Measurements from ENCODE around the gene PRELID2. TPM values are rescaled to one million over a fixed set of nuclear protein-coding genes. Genes with fewer than 3 reads are reported as not detected.
"Not testable (repeated sequence)": the region's sequence is repeated elsewhere in the genome, so short reads cannot be mapped to it uniquely, and the experiment has no call there.

The PRELID2 gene
- polyA plus RNA-seq, 6 donors from 2014 or later, result 2.8 to 5.3 (median 4.2) TPM

GRCh38 chr5:145803112-145804004 lies 31.8 kb downstream of the PRELID2 start:
- ATAC-seq (ENCODE audit: low read depth in 2 of 2), result no peak
- Mint-ChIP-seq H3K4me1 (no peaks in the 10 kb centered on the region), H3K9me3 (no peaks in the 10 kb centered on the region), H3K27ac (no peak overlapping the region), H3K27me3 (no peaks in the 10 kb centered on the region), H3K36me3 (peaks cover 0 to 6% of the 10 kb centered on the region in 2 donors), H3K4me3 (no peak overlapping the region)
- DNase-seq, result no peak

GRCh38 chr5:145801195-145801594 lies 33.9 kb downstream of the PRELID2 start:
- ATAC-seq (ENCODE audit: low read depth in 2 of 2) (no peak), DNase-seq (no peak)
- H3K4me1 Mint-ChIP-seq, result no peaks in the 10 kb centered on the region
- H3K27ac Mint-ChIP-seq, result peak overlapping the region in 1 of 6 donors; percentile 12
- H3K9me3 Mint-ChIP-seq, result peaks cover 0 to 5% (median 2%) of the 10 kb centered on the region in 7 donors
- H3K36me3 Mint-ChIP-seq, result peaks cover 9 to 10% of the 10 kb centered on the region in 2 donors
- no peaks in the 10 kb centered on the region for H3K27me3 Mint-ChIP-seq
- H3K4me3 Mint-ChIP-seq, result no peak overlapping the region

- ATAC-seq (ENCODE audit: low read depth in 2 of 2), result no peak
- no peaks in the 10 kb centered on the region for H3K4me1 Mint-ChIP-seq
These were observed 35.0 kb downstream of the PRELID2 start for GRCh38 chr5:145800181-145800580.

GRCh38 chr5:145798503-145798902 lies 36.6 kb downstream of the PRELID2 start:
- not testable (repeated sequence) for DNase-seq; H3K27ac Mint-ChIP-seq; H3K9me3 Mint-ChIP-seq; H3K4me1 Mint-ChIP-seq; H3K4me3 Mint-ChIP-seq; ATAC-seq (ENCODE audit: low read depth in 2 of 2); H3K36me3 Mint-ChIP-seq; H3K27me3 Mint-ChIP-seq

More at GRCh38 chr5:145800181-145800580, 35.0 kb downstream of the PRELID2 start:
- peaks cover 0 to 5% (median 2%) of the 10 kb centered on the region in 7 donors for H3K9me3 Mint-ChIP-seq
- H3K27me3 Mint-ChIP-seq, result no peaks in the 10 kb centered on the region
- peak overlapping the region in 1 of 6 donors; percentile 45 for H3K27ac Mint-ChIP-seq
- H3K36me3 Mint-ChIP-seq, result peaks cover 5 to 9% of the 10 kb centered on the region in 2 donors
- DNase-seq, result no peak
- H3K4me3 Mint-ChIP-seq, result no peak overlapping the region

GRCh38 chr5:145797336-145797735 lies 37.8 kb downstream of the PRELID2 start:
- Mint-ChIP-seq H3K27me3 (no peaks in the 10 kb centered on the region), H3K4me3 (no peak overlapping the region), H3K9me3 (peaks cover 0 to 5% (median 2%) of the 10 kb centered on the region in 7 donors), H3K36me3 (peaks cover 4 to 9% of the 10 kb centered on the region in 2 donors), H3K4me1 (no peaks in the 10 kb centered on the region), H3K27ac (peak overlapping the region in 1 of 6 donors; percentile 71)
- no peak for DNase-seq
- ATAC-seq (ENCODE audit: low read depth in 2 of 2), result no peak

GRCh38 chr5:145796318-145796717 lies 38.8 kb downstream of the PRELID2 start:
- Mint-ChIP-seq H3K27ac (no peak overlapping the region), H3K36me3 (peaks cover 4 to 9% of the 10 kb centered on the region in 2 donors), H3K27me3 (no peaks in the 10 kb centered on the region), H3K9me3 (peaks cover 0 to 5% (median 2%) of the 10 kb centered on the region in 7 donors), H3K4me3 (no peak overlapping the region), H3K4me1 (no peaks in the 10 kb centered on the region)
- ATAC-seq (ENCODE audit: low read depth in 2 of 2) (no peak), DNase-seq (no peak)

GRCh38 chr5:145793574-145793973 lies 41.6 kb downstream of the PRELID2 start:
- DNase-seq (no peak), ATAC-seq (ENCODE audit: low read depth in 2 of 2) (no peak)
- Mint-ChIP-seq H3K27ac (no peak overlapping the region), H3K4me1 (no peaks in the 10 kb centered on the region), H3K36me3 (peaks cover 9 to 20% of the 10 kb centered on the region in 2 donors), H3K27me3 (no peaks in the 10 kb centered on the region), H3K9me3 (peaks cover 0 to 5% (median 2%) of the 10 kb centered on the region in 7 donors), H3K4me3 (no peak overlapping the region)

- Mint-ChIP-seq H3K4me1 (no peaks in the 10 kb centered on the region), H3K9me3 (peaks cover 0 to 4% (median under 1%) of the 10 kb centered on the region in 7 donors), H3K27me3 (no peaks in the 10 kb centered on the region), H3K4me3 (no peak overlapping the region), H3K27ac (no peak overlapping the region), H3K36me3 (peaks cover 4 to 23% of the 10 kb centered on the region in 2 donors)
- no peak for DNase-seq
- no peak for ATAC-seq (ENCODE audit: low read depth in 2 of 2)
These were observed 42.3 kb downstream of the PRELID2 start for GRCh38 chr5:145792840-145793239.

GRCh38 chr5:145791866-145792265 lies 43.3 kb downstream of the PRELID2 start:
- Mint-ChIP-seq H3K27ac (no peak overlapping the region), H3K4me3 (no peak overlapping the region), H3K27me3 (no peaks in the 10 kb centered on the region), H3K9me3 (no peaks in the 10 kb centered on the region), H3K36me3 (peaks cover 0 to 24% of the 10 kb centered on the region in 2 donors), H3K4me1 (no peaks in the 10 kb centered on the region)
- no peak for DNase-seq
- no peak for ATAC-seq (ENCODE audit: low read depth in 2 of 2)

GRCh38 chr5:145787996-145788395 lies 47.1 kb downstream of the PRELID2 start:
- DNase-seq (no peak), ATAC-seq (ENCODE audit: low read depth in 2 of 2) (no peak)
- H3K36me3 Mint-ChIP-seq, result peaks cover 0 to 31% of the 10 kb centered on the region in 2 donors
- no peaks in the 10 kb centered on the region for H3K27me3 Mint-ChIP-seq
- no peaks in the 10 kb centered on the region for H3K4me1 Mint-ChIP-seq
- H3K4me3 Mint-ChIP-seq, result no peak overlapping the region
- no peaks in the 10 kb centered on the region for H3K9me3 Mint-ChIP-seq
- H3K27ac Mint-ChIP-seq, result no peak overlapping the region

- H3K27me3 Mint-ChIP-seq, result no peaks in the 10 kb centered on the region
- no peak for DNase-seq
- H3K9me3 Mint-ChIP-seq, result no peaks in the 10 kb centered on the region
- no peak for ATAC-seq (ENCODE audit: low read depth in 2 of 2)
- peaks cover 0 to 31% of the 10 kb centered on the region in 2 donors for H3K36me3 Mint-ChIP-seq
- no peak overlapping the region for H3K4me3 Mint-ChIP-seq
- peak overlapping the region in 1 of 6 donors; percentile 21 for H3K27ac Mint-ChIP-seq
- no peaks in the 10 kb centered on the region for H3K4me1 Mint-ChIP-seq
These were observed 47.6 kb downstream of the PRELID2 start for GRCh38 chr5:145787507-145787906.

GRCh38 chr5:145787001-145787400 lies 48.1 kb downstream of the PRELID2 start:
- DNase-seq (no peak), ATAC-seq (ENCODE audit: low read depth in 2 of 2) (no peak)
- Mint-ChIP-seq H3K4me3 (peak overlapping the region in 1 of 8 donors; percentile 7), H3K27ac (peak overlapping the region in 1 of 6 donors; percentile 23), H3K9me3 (no peaks in the 10 kb centered on the region), H3K4me1 (no peaks in the 10 kb centered on the region), H3K27me3 (no peaks in the 10 kb centered on the region), H3K36me3 (peaks cover 0 to 31% of the 10 kb centered on the region in 2 donors)

GRCh38 chr5:145780982-145781381 lies 54.2 kb downstream of the PRELID2 start:
- no peaks in the 10 kb centered on the region for H3K9me3 Mint-ChIP-seq
- ATAC-seq (ENCODE audit: low read depth in 2 of 2) (no peak), DNase-seq (no peak)
- no peaks in the 10 kb centered on the region for H3K36me3 Mint-ChIP-seq
- H3K27me3 Mint-ChIP-seq, result no peaks in the 10 kb centered on the region
- peak overlapping the region in 1 of 6 donors; percentile 73 for H3K27ac Mint-ChIP-seq
- no peak overlapping the region for H3K4me3 Mint-ChIP-seq
- no peaks in the 10 kb centered on the region for H3K4me1 Mint-ChIP-seq

All from naive B cell (primary cell).